HL-60 (cell line): ENCODE results near the gene SEPSECS.

Source experiments
- DNase-seq, 2 experiments: peaks; one replicate each; pipeline ENCODE4 v3.0.0-alpha.2; 2010 to 2020; ENCODE audit warnings: low read depth in 1 of 2, low spot score in 1 of 2
- H3K27ac ChIP-seq: fragments of 250-450 bp; sonication (Bioruptor Pico); replicated peaks from 2 replicates; pipeline ENCODE4 v1.5.1; 2020; ENCODE audit warnings: mild to moderate bottlenecking, moderate library complexity
- H3K27me3 ChIP-seq: fragments of 250-450 bp; sonication (Bioruptor Pico); 2 replicates; pipeline ENCODE4 v1.5.1; 2021; ENCODE audit warnings: mild to moderate bottlenecking, moderate library complexity; ENCODE audit not compliant: insufficient read depth, poor library complexity, severe bottlenecking
- H3K4me3 ChIP-seq: replicated peaks from 2 replicates; pipeline ENCODE4 v1.5.1; 2011; ENCODE audit warnings: mild to moderate bottlenecking, control low read depth, low read length; ENCODE audit not compliant: insufficient read depth
- CTCF ChIP-seq: IDR thresholded peaks from one replicate; pipeline ENCODE4 v1.5.1; 2011; ENCODE audit warnings: low read length, control low read depth, inconsistent platforms; ENCODE audit not compliant: insufficient read depth
- GABPA ChIP-seq: IDR thresholded peaks from 2 replicates; pipeline ENCODE4 v1.6.1; 2012; ENCODE audit warnings: low read depth
- POLR2AphosphoS5 ChIP-seq: IDR thresholded peaks from 2 replicates; pipeline ENCODE4 v1.6.1; 2012; ENCODE audit warnings: low read depth
- REST ChIP-seq: IDR thresholded peaks from 2 replicates; pipeline ENCODE4 v1.6.1; 2012; ENCODE audit warnings: low read depth; ENCODE audit not compliant: insufficient replicate concordance
- SPI1 ChIP-seq: IDR thresholded peaks from 2 replicates; pipeline ENCODE4 v1.6.1; 2012; ENCODE audit warnings: low read depth, mild to moderate bottlenecking, borderline replicate concordance

Gene SEPSECS

GRCh38 chr4:25131381-25131780, 28.9 kb downstream of the SEPSECS start:
- no peak for TF ChIP-seq SPI1
- no peak for TF ChIP-seq POLR2AphosphoS5
- no peak for TF ChIP-seq CTCF
- TF ChIP-seq GABPA, result no peak
- TF ChIP-seq REST, result no peak
- Histone ChIP-seq H3K4me3 (no peak overlapping the region), H3K27me3 (no peaks in the 10 kb centered on the region), H3K27ac (no peak overlapping the region)
- DNase-seq, result no peak

- Histone ChIP-seq H3K4me3 (no peak overlapping the region), H3K27me3 (no peaks in the 10 kb centered on the region), H3K27ac (no peak overlapping the region)
- no peak for DNase-seq
- TF ChIP-seq SPI1 (no peak), POLR2AphosphoS5 (no peak), REST (no peak), GABPA (no peak), CTCF (no peak)
These were observed 30.3 kb downstream of the SEPSECS start for GRCh38 chr4:25129917-25130316.

GRCh38 chr4:25128671-25129070, 31.6 kb downstream of the SEPSECS start:
- no peak for TF ChIP-seq GABPA
- no peak for TF ChIP-seq REST
- TF ChIP-seq SPI1, result no peak
- no peak for TF ChIP-seq CTCF
- TF ChIP-seq POLR2AphosphoS5, result no peak
- H3K27ac ChIP-seq, result no peak overlapping the region
- DNase-seq, result no peak
- H3K27me3 ChIP-seq, result no peaks in the 10 kb centered on the region
- H3K4me3 ChIP-seq, result no peak overlapping the region
